GM23248 (cell line): ENCODE data around the gene SLC10A3.

Experiments used
- EZH2 ChIP-seq: fragments of 200-600 bp; sonication (generic); IDR thresholded peaks from 2 replicates; pipeline ENCODE4 v1.6.1; 2018; ENCODE audit warnings: antibody characterized with exemption, mild to moderate bottlenecking; ENCODE audit not compliant: insufficient read depth, poor library complexity, severe bottlenecking
- EZH2phosphoT487 ChIP-seq: fragments of 200-600 bp; sonication (generic); IDR thresholded peaks from 2 replicates; pipeline ENCODE4 v1.6.1; 2018; ENCODE audit warnings: antibody characterized with exemption, moderate library complexity, mild to moderate bottlenecking, low read depth; ENCODE audit not compliant: insufficient read depth

GRCh38 chrX:154519389-154519788 lies 29.0 kb upstream of the SLC10A3 start:
- TF ChIP-seq EZH2 (no peak), EZH2phosphoT487 (no peak)
